ENCODE data around the gene WDPCP.
"Not testable (repeated sequence)": the region's sequence is repeated elsewhere in the genome, so short reads cannot be mapped to it uniquely, and the experiment has no call there.

Gene WDPCP

GRCh38 chr2:63092401-63092800 is 495.9 kb downstream of the WDPCP start:
- DNase-seq, result no peak

- no peak for DNase-seq
Observed at GRCh38 chr2:63086687-63087086, 501.6 kb downstream of the WDPCP start.

- DNase-seq, result no peak
Observed at GRCh38 chr2:63081404-63081803, 506.9 kb downstream of the WDPCP start.

- no peak for DNase-seq
Observed at GRCh38 chr2:63078852-63079606, 509.2 kb downstream of the WDPCP start.

GRCh38 chr2:63074399-63074798 is 513.9 kb downstream of the WDPCP start:
- not testable (repeated sequence) for DNase-seq

GRCh38 chr2:63073994-63074393 is 514.3 kb downstream of the WDPCP start:
- no peak for DNase-seq

GRCh38 chr2:63071664-63072063 is 516.6 kb downstream of the WDPCP start:
- DNase-seq, result no peak

All from DMS79 treated with DMSO at 0.1 percent for 48 hours (cell line).